ENCODE results near the gene JUN. TPM values are rescaled to one million over a fixed set of nuclear protein-coding genes. Genes with fewer than 3 reads are reported as not detected.

Gene JUN
- polyA plus RNA-seq, 4 donors = 47.4 to 394 (median 66.2) TPM

GRCh38 chr1:58739856-58740466 lies 43.9 kb downstream of the JUN start:
- FAIRE-seq = peak; percentile 36
- H3K9me3 ChIP-seq (ENCODE audit: control insufficient read depth in 2 of 2, insufficient read depth in 1 of 2, low read depth in 1 of 2, low read length in 1 of 2) = no peaks in the 10 kb centered on the region
- WGBS, 3 donors = 20 to 23% (median 21%) methylated on average over 3 of the region's 3 CpGs
- H3K27me3 ChIP-seq (ENCODE audit: control insufficient read depth in 3 of 3, insufficient read depth in 3 of 3, low read length in 3 of 3) = no peaks in the 10 kb centered on the region
- DNase-seq = peak; percentile 65 to 66
- no peaks in the 10 kb centered on the region for H3K4me1 ChIP-seq (ENCODE audit: control insufficient read depth in 3 of 3, insufficient read depth in 2 of 3, low read depth in 1 of 3, low read length in 2 of 3)
- no peak overlapping the region for H3K27ac ChIP-seq (ENCODE audit: low read depth in 1 of 3, low read length in 2 of 3)
- H3K4me3 ChIP-seq (ENCODE audit: low read depth in 1 of 3, low read length in 3 of 3) = no peak overlapping the region
- no peaks in the 10 kb centered on the region for H3K36me3 ChIP-seq (ENCODE audit: control insufficient read depth in 3 of 3, insufficient read depth in 2 of 3, low read depth in 1 of 3, low read length in 3 of 3)

GRCh38 chr1:58738876-58739275 lies 45.0 kb downstream of the JUN start:
- WGBS, 3 donors = 73 to 93% (median 85%) methylated on average over 3 of the region's 3 CpGs
- no peaks in the 10 kb centered on the region for H3K9me3 ChIP-seq (ENCODE audit: control insufficient read depth in 2 of 2, insufficient read depth in 1 of 2, low read depth in 1 of 2, low read length in 1 of 2)
- H3K27ac ChIP-seq (ENCODE audit: low read depth in 1 of 3, low read length in 2 of 3) = no peak overlapping the region
- H3K4me1 ChIP-seq (ENCODE audit: control insufficient read depth in 3 of 3, insufficient read depth in 2 of 3, low read depth in 1 of 3, low read length in 2 of 3) = no peaks in the 10 kb centered on the region
- no peaks in the 10 kb centered on the region for H3K27me3 ChIP-seq (ENCODE audit: control insufficient read depth in 3 of 3, insufficient read depth in 3 of 3, low read length in 3 of 3)
- FAIRE-seq (no peak), DNase-seq (no peak)
- H3K36me3 ChIP-seq (ENCODE audit: control insufficient read depth in 3 of 3, insufficient read depth in 2 of 3, low read depth in 1 of 3, low read length in 3 of 3) = no peaks in the 10 kb centered on the region
- no peak overlapping the region for H3K4me3 ChIP-seq (ENCODE audit: low read depth in 1 of 3, low read length in 3 of 3)

GRCh38 chr1:58735586-58735985 lies 48.3 kb downstream of the JUN start:
- DNase-seq = no peak
- Histone ChIP-seq H3K27me3 (ENCODE audit: control insufficient read depth in 3 of 3, insufficient read depth in 3 of 3, low read length in 3 of 3) (no peaks in the 10 kb centered on the region), H3K4me1 (ENCODE audit: control insufficient read depth in 3 of 3, insufficient read depth in 2 of 3, low read depth in 1 of 3, low read length in 2 of 3) (no peaks in the 10 kb centered on the region), H3K4me3 (ENCODE audit: low read depth in 1 of 3, low read length in 3 of 3) (no peak overlapping the region), H3K27ac (ENCODE audit: low read depth in 1 of 3, low read length in 2 of 3) (no peak overlapping the region), H3K36me3 (ENCODE audit: control insufficient read depth in 3 of 3, insufficient read depth in 2 of 3, low read depth in 1 of 3, low read length in 3 of 3) (no peaks in the 10 kb centered on the region), H3K9me3 (ENCODE audit: control insufficient read depth in 2 of 2, insufficient read depth in 1 of 2, low read depth in 1 of 2, low read length in 1 of 2) (no peaks in the 10 kb centered on the region)
- no peak for FAIRE-seq
- WGBS, 3 donors = 74 to 88% (median 88%) methylated on average over 5 of the region's 5 CpGs

GRCh38 chr1:58734630-58735029 lies 49.2 kb downstream of the JUN start:
- 83 to 96% (median 96%) methylated on average over 2 of the region's 2 CpGs for WGBS, 3 donors
- DNase-seq (no peak), FAIRE-seq (no peak)
- Histone ChIP-seq H3K9me3 (ENCODE audit: control insufficient read depth in 2 of 2, insufficient read depth in 1 of 2, low read depth in 1 of 2, low read length in 1 of 2) (no peaks in the 10 kb centered on the region), H3K27me3 (ENCODE audit: control insufficient read depth in 3 of 3, insufficient read depth in 3 of 3, low read length in 3 of 3) (no peaks in the 10 kb centered on the region), H3K27ac (ENCODE audit: low read depth in 1 of 3, low read length in 2 of 3) (no peak overlapping the region), H3K36me3 (ENCODE audit: control insufficient read depth in 3 of 3, insufficient read depth in 2 of 3, low read depth in 1 of 3, low read length in 3 of 3) (no peaks in the 10 kb centered on the region), H3K4me1 (ENCODE audit: control insufficient read depth in 3 of 3, insufficient read depth in 2 of 3, low read depth in 1 of 3, low read length in 2 of 3) (no peaks in the 10 kb centered on the region), H3K4me3 (ENCODE audit: low read depth in 1 of 3, low read length in 3 of 3) (no peak overlapping the region)

DNA sequence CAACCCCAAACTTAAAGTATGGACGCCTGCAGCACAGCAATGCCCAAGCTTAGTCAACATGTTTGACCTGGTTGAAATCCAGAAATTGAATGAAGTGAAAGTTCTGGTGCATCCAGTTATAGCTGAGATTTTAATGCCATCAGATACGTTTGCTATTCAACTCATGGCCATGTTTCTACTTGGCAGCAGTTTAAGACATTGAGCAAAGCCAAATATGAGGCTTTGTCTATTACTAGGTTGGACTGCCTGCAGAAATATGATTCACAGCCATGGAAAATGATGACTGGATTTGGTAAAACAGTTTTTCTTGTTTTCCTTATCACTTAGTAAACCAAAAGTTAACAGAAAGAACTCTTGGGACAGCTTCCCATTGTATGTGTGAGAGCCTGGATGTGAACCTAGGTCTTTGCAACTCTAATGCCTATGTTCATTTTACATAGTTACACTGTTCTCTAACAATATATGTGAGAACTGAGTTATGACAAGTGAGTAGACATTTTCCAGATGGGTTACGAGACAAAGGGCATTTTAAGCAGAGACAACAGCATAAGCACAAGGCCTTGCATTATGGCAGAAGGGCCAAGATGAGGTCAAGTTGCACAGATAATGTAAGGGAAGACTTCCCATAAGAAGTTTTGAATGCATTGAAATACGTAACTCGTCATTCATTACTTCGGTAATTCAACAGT lies 51.6 kb downstream of the JUN start:
- 91 to 92% (median 91%) methylated on average over 6 of the region's 6 CpGs for WGBS, 3 donors
- Histone ChIP-seq H3K9me3 (ENCODE audit: control insufficient read depth in 2 of 2, insufficient read depth in 1 of 2, low read depth in 1 of 2, low read length in 1 of 2) (no peaks in the 10 kb centered on the region), H3K27ac (ENCODE audit: low read depth in 1 of 3, low read length in 2 of 3) (no peak overlapping the region), H3K4me3 (ENCODE audit: low read depth in 1 of 3, low read length in 3 of 3) (no peak overlapping the region), H3K36me3 (ENCODE audit: control insufficient read depth in 3 of 3, insufficient read depth in 2 of 3, low read depth in 1 of 3, low read length in 3 of 3) (no peaks in the 10 kb centered on the region), H3K4me1 (ENCODE audit: control insufficient read depth in 3 of 3, insufficient read depth in 2 of 3, low read depth in 1 of 3, low read length in 2 of 3) (no peaks in the 10 kb centered on the region), H3K27me3 (ENCODE audit: control insufficient read depth in 3 of 3, insufficient read depth in 3 of 3, low read length in 3 of 3) (no peaks in the 10 kb centered on the region)
- FAIRE-seq (no peak), DNase-seq (no peak)

Other genes starting within 250 kb of the JUN start
- gene OMA1, start 237.3 kb downstream of the JUN start, polyA plus RNA-seq = 10 to 100 TPM in 2 of 4 donors, 1 to 10 TPM in 2; 7.3 to 39.9 (median 12.3) TPM
- 1 to 10 TPM in 3 of 4 donors, under 1 TPM in 1; 0.89 to 4.9 (median 1.2) TPM for gene TACSTD2, start 206.8 kb downstream of the JUN start, polyA plus RNA-seq
- gene MYSM1, start 84.0 kb downstream of the JUN start, polyA plus RNA-seq = 10 to 100 TPM in 1 of 4 donors, 1 to 10 TPM in 3; 5.1 to 38.1 (median 8.8) TPM